ENCODE results near the gene DCXR. TPM values are rescaled to one million over a fixed set of nuclear protein-coding genes. Genes with fewer than 3 reads are reported as not detected.

DCXR gene
- total and polyA plus RNA-seq, 2 of the 4 experiments (the other 2 are of a cell fraction): 36.6 to 139 TPM

GRCh38 chr17:82029391-82029790, 8.1 kb downstream of the DCXR start:
- H3K56ac ChIP-seq (ENCODE audit: extremely low read depth, insufficient read depth, low read length): no peak overlapping the region
- no peak for DNase-seq
- no peak overlapping the region for H2BK15ac ChIP-seq (ENCODE audit: low read depth, low read length)
- H3K9me3 ChIP-seq (ENCODE audit: control insufficient read depth, insufficient read depth, low read length): no peaks in the 10 kb centered on the region
- 94% methylated on average over 16 of the region's 16 CpGs; no CpG with 5 or more reads in 1 of the 2 experiments for WGBS, 2 experiments (ENCODE audit: extremely low coverage in 2 of 2, insufficient read length in 1 of 2)
- no peak overlapping the region for H3K23ac ChIP-seq (ENCODE audit: low read depth, low read length)
- no peak overlapping the region for H3K4me3 ChIP-seq (ENCODE audit: insufficient read depth, low read depth, low read length)
- H3K27me3 ChIP-seq (ENCODE audit: control insufficient read depth, insufficient read depth, low read length): no peaks in the 10 kb centered on the region
- ChIA-PET POLR2A (ENCODE audit: unreplicated experiment) (no interaction called here), CTCF (no interaction called here)
- no peak overlapping the region for H4K8ac ChIP-seq (ENCODE audit: low read depth in 2 of 2, low read length in 2 of 2)
- H3K9ac ChIP-seq (ENCODE audit: low read depth, low read length): no peak overlapping the region
- no peak for ATAC-seq (ENCODE audit: low read depth)
- peaks cover 4% of the 10 kb centered on the region; the same call in 1 of the 2 replicates for H3K4me1 ChIP-seq (ENCODE audit: control insufficient read depth, insufficient read depth, low read length)
- no TSS peak for BruUV-seq (replicated peaks)
- in situ Hi-C loops (cut with MboI; ENCODE audit: low sequenced_read_pairs) (no loop called here), dilution Hi-C loops (cut with HindIII; ENCODE audit: low sequenced_read_pairs, unreplicated experiment) (no loop called here), intact Hi-C loops (cut with micrococcal nuclease) (no loop called here)
- H2BK120ac ChIP-seq (ENCODE audit: low read depth, low read length): no peak overlapping the region
- no peak for TF ChIP-seq CTCF (conservative IDR thresholded peaks at IDR 0.05; ENCODE audit: low read depth, low read length)
- no peak for TF ChIP-seq RAD21 (IDR thresholded peaks at IDR 0.05; ENCODE audit: low read length)
- TF ChIP-seq NFE2L2 (IDR thresholded peaks at IDR 0.05; ENCODE audit: low read depth, low read length): no peak
- TF ChIP-seq USF2 (IDR thresholded peaks at IDR 0.05; ENCODE audit: low read depth, low read length): no peak
- no peak for TF ChIP-seq CHD1 (IDR thresholded peaks at IDR 0.05; ENCODE audit: low read depth, low read length)
- no peak for TF ChIP-seq RFX5 (IDR thresholded peaks at IDR 0.05; ENCODE audit: low read depth, low read length)
- TF ChIP-seq POLR2A (IDR thresholded peaks at IDR 0.05; ENCODE audit: low read depth, low read length): no peak
- no peak for TF ChIP-seq ELK1 (IDR thresholded peaks at IDR 0.05; ENCODE audit: borderline replicate concordance, low read depth, low read length)
- TF ChIP-seq FOS (IDR thresholded peaks at IDR 0.05; ENCODE audit: low read depth, low read length): no peak
- no peak for TF ChIP-seq MAFK (IDR thresholded peaks at IDR 0.05; ENCODE audit: low read depth, low read length)
- no peak for TF ChIP-seq MAZ (IDR thresholded peaks at IDR 0.05; ENCODE audit: borderline replicate concordance, low read depth, low read length)
- TF ChIP-seq MXI1 (IDR thresholded peaks at IDR 0.05; ENCODE audit: borderline replicate concordance, low read depth, low read length): no peak
- TF ChIP-seq RCOR1 (IDR thresholded peaks at IDR 0.05; ENCODE audit: insufficient replicate concordance, low read length): no peak
- TF ChIP-seq BHLHE40 (IDR thresholded peaks at IDR 0.05; ENCODE audit: low read depth, low read length): no peak
- TF ChIP-seq CEBPB (IDR thresholded peaks at IDR 0.05; ENCODE audit: low read depth, low read length): no peak
- no peak for TF ChIP-seq SMC3 (IDR thresholded peaks at IDR 0.05; ENCODE audit: low read depth, low read length)
- no peak overlapping the region for H3K18ac ChIP-seq (ENCODE audit: low read depth, low read length)
- no peak overlapping the region for H3K4me2 ChIP-seq (ENCODE audit: low read depth, low read length)
- peaks cover 2% of the 10 kb centered on the region for H3K36me3 ChIP-seq (ENCODE audit: control insufficient read depth, insufficient read depth, low read length)
- H3K79me1 ChIP-seq (ENCODE audit: low read depth in 1 of 2, low read length in 2 of 2): peaks cover 0 to 4% of the 10 kb centered on the region in 2 experiments; a peak in 1 of 4 replicates
- no peak overlapping the region for H2BK5ac ChIP-seq (ENCODE audit: low read depth, low read length, poor library complexity, severe bottlenecking)
- H2AFZ ChIP-seq (replicated peaks; ENCODE audit: low read length, poor library complexity): no peak overlapping the region
- no peaks in the 10 kb centered on the region; the same call in 1 of the 2 replicates for H4K20me1 ChIP-seq (ENCODE audit: insufficient read depth, low read length)
- no peak overlapping the region for H3K14ac ChIP-seq (replicated peaks; ENCODE audit: low read depth, low read length)
- H2AK9ac ChIP-seq (replicated peaks; ENCODE audit: low read depth, low read length, poor library complexity): peak overlapping the region; percentile 28
- peak overlapping the region; percentile 28; the same call in 1 of the 2 replicates for H2AK5ac ChIP-seq (ENCODE audit: low read depth, low read length)
- H4K5ac ChIP-seq (ENCODE audit: low read depth, low read length): no peak overlapping the region
- H3K27ac ChIP-seq (ENCODE audit: insufficient read depth, low read length): no peak overlapping the region
- H3K9me1 ChIP-seq (ENCODE audit: insufficient read depth, low read length): no peaks in the 10 kb centered on the region
- H3K4ac ChIP-seq (ENCODE audit: low read depth, low read length): no peak overlapping the region
- H4K91ac ChIP-seq (ENCODE audit: insufficient read depth, low read depth, low read length): no peak overlapping the region
- H2BK20ac ChIP-seq (ENCODE audit: low read depth, low read length): no peak overlapping the region

All from IMR-90 (cell line).